Activated CD4-positive, CD25-positive, alpha-beta regulatory T cell treated with anti-CD3 and anti-CD28 coated beads, Interleukin-2, amount 50 U/mL, for 16 hours (primary cell): ENCODE results near the gene TXNL4A.

ENCODE experiments used
- DNase-seq: peaks from one replicate; pipeline ENCODE4 v3.0.0-alpha.2; 2020; ENCODE audit warnings: low read depth, low spot score

Gene TXNL4A

GRCh38 chr18:79949697-79950487, 38.5 kb downstream of the TXNL4A start:
- no peak for DNase-seq

- no peak for DNase-seq
These were observed 39.5 kb downstream of the TXNL4A start for GRCh38 chr18:79948719-79949411.

DNA sequence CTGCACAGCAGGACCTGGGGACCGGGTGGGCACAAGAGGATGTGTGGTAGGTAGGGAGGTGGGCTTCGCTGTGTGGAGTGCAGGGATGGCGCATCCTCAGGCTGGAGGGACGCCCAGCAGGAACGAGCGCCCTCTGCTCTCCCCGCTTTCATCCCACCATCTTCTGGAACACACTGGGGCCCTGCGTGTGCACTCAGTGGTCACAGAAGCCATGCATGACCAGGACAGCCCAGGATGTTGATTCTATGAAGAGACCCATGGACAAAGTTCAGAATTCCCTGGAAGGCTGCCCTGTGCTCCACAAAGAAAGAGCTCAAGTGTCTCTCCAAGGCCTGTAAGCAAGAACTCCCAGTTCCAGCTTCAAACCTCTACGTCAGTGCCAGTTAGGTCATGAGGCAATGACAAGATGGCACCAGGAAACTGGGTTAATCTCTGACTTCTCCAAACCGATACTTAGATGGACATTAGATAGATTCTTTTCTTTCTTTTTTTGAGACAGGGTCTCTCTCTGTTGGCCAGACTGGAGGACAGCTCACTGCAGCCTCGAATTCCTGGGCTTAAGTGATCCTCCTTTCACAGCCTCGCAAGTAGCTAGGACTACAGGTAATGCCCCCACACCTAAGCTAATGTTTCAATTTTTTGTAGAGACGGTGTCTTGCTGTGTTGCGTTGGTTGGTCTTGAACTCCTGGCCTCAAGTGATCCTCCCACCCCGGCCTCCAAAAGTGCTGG, 40.3 kb downstream of the TXNL4A start:
- DNase-seq = no peak

GRCh38 chr18:79947054-79947755, 41.2 kb downstream of the TXNL4A start:
- DNase-seq = no peak

GRCh38 chr18:79945118-79946042, 43.0 kb downstream of the TXNL4A start:
- DNase-seq = no peak

DNA sequence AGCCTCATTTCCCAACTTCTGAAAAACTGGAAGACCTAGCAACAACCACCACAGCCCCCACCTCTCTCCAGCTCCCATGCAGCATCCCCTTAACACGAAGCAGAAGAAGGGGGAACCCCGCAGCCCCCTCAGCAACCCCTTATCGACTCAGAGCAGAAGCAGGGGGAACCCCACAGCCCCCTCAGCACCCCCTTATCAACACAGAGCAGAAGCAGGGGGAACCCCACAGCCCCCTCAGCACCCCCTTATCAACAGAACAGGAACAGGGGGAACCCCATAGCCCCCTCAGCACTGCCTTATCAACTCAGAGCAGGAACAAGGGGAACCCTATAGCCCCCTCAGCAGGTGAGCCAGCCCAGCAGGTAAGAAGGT, 43.6 kb downstream of the TXNL4A start:
- no peak for DNase-seq

- no peak for DNase-seq
These were observed 44.1 kb downstream of the TXNL4A start for GRCh38 chr18:79944126-79944731.

DNA sequence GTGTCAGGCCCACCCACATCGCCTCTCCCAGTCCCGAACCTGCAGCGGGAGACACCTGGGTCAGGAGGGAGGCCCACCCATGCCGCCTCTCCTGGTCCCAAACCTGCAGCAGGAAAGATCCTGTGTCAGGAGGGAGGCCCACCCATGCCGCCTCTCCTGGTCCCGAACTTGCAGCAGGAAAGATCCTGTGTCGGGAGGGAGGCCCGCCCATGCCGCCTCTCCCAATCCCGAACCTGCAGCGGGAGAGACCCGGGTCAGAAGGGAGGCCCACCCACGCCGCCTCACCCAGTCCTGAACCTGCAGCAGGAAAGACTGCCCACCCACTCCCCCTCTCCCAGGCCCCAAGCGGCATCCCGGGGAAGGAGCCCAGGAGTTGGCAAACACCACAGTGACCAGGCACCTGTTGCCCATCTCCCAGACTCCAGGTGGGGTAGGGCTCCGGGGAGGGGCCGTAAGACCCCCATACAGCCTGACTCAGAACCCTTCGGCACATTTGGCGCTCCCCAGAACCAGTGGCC, 44.7 kb downstream of the TXNL4A start:
- DNase-seq = no peak

DNA sequence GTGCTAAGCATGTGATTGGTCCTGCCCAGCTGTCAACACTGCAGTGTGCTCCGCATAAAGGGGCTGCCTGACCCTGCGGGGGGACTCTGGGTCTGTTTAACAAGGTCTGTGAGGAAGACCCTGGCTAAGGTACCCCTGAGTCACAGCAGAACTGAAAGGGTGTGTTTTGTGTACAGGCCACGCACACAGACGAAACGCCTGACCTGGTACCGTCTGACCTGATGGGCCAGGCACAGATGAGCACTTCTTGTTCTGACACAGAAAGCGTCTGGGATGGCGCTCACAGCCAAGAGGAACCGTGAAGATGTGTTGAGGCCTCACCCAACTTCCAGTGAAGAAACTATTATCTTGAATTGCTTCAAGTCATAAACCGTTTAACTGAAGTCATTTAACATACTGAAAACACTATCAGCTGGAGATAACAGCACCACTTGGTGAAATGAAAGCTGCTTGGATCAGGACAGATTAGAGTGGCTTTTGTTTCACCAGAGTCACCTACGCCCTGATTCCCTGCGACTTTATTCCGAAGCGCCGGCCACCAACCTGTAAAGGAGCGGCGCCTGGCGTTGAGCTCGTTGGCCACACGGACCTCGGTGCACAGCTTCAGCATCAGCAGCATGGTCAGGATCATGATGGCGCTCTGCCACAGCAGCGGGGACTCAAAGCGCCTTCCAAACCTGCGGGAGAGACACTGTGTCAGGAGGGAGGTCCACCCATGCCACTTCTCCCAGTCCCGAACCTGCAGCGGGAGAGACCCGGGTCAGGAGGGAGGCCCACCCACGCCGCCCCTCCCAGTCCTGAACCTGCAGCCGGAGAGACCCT, 45.4 kb downstream of the TXNL4A start:
- DNase-seq = no peak

- no peak for DNase-seq
These were observed 46.2 kb downstream of the TXNL4A start for GRCh38 chr18:79942211-79942610.

- no peak for DNase-seq
These were observed 46.8 kb downstream of the TXNL4A start for GRCh38 chr18:79941473-79942119.

DNA sequence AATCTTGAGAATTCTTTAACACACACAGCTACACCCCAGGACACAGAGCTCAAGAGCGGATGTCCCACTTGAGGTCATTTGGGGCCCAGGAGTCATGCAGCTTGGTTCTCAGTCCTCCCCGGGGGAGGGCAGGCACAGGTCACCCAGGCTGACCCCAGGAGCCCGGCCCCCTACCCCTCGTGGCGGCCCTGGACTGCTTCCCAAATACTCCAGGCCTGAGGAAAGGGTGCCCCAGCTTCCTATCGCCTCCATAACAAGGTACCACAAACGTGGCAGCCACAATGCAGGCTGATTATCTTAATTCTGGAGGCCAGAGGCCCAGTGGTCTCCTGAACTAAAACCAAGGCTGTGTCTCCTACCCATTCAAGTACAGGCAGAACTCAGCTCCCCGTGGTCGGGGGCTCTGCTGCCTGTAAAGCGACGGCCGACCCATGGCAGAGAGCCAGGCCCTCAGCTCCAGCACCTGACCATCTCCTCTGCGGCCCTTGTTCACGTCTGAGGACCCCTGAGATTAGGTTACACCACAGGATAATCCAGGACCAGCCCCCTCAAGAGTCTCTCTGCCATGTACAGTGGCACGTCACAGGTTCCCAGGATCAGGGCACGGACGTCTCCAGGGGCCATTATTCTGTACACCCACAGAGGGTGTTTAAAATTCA, 47.4 kb downstream of the TXNL4A start:
- no peak for DNase-seq

DNA sequence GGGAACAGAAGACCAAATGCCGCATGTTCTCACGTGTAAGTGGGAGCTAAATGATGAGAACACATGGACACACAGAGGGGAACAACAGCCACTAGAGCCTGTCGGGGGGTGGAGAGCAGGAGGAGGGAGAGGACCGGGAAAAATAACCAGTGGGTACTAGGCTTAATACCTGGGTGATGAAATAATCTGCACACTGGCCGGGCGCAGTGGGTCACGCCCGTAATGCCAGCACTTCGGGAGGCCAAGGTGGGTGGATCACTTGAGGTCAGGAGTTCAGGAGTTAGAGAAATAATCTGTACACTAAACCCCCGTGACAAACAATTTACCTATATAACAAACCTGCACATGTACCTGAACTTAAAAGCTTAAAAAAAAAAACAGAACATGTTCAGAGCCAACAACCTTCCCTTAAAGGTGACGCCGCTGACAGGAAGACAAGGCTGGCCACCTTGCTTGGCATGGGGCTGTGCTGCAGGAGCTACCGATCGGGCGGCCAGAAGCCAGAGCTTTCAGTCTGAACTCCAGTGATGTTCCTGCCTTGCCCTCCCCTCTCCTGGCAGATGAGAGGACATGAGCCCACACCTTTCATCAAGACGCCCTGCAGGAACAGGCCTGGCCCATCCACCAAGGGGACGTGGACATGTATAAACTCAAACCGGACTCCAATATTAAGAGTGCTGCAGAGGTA, 48.1 kb downstream of the TXNL4A start:
- DNase-seq = no peak

DNA sequence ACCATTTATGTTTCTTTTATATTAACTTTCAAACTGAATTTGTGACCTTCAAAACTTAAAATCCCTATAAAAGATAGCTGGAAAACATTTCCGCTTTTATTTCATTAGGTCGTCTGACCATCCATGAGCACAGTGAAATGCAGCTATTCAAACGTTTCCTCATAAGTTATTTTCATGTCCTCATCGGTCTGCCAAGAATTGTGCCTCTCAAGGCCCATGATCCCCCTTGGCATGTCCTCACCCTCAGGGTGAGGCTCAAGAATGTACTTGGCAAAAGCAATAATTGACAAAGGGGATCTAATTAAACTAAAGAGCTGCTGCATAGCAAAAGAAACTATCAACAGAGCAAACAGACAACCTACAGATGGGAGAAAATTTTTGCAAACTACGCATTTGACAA, 49.3 kb downstream of the TXNL4A start:
- DNase-seq = no peak

DNA sequence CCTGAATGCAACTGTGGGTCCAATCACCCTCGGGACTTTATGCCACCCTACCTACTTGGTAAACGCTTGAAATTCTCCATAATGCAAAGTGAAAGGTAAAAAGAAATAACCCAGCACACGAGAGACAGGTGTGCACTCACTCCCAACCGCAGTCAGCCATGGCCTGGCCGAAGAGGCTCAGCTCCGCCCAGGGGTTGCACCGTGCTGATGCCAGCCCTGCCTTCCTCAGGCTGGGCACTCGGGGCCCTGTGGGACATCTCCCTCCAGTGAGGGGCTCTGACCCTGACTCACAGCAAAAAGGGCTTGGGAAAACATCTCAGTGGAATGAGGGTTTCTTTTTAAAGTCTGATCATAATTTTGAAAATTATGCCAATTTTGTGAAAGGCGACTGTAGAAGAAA, 50.2 kb downstream of the TXNL4A start:
- DNase-seq = no peak

DNA sequence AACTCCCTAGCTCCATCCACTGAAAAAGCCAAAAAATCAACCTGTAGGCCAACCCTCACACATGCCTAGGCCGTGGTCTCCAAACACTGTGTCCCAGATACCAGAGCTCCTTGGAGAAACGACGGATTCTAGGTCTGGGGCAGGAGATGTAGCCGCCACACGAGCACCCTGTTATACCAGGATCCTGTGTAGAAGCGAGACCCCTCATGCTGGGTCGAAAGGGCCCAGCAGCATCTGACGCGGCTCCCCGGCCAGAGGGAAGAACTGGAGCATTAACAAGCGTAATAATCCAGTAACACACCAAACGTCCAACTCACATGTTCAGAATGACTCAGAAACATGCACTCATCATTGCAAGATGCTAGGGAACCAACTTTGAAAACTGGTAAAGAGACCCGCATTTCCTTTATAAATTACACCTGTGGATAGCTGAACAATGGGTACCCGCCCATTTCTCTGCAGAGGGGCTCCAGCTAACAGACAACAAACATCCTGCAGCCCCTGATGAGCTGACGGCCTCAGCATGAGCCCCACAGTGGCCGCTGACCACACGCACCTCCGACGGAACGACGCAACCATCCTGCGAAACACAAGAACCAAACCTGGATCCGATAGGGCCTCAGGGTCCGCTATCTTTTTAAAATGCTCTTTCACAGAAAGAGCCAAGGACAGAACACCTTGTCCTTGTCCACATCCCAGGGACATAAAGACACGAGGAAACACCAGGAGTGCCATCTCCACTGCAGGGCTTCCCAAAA, 51.1 kb downstream of the TXNL4A start:
- no peak for DNase-seq

DNA sequence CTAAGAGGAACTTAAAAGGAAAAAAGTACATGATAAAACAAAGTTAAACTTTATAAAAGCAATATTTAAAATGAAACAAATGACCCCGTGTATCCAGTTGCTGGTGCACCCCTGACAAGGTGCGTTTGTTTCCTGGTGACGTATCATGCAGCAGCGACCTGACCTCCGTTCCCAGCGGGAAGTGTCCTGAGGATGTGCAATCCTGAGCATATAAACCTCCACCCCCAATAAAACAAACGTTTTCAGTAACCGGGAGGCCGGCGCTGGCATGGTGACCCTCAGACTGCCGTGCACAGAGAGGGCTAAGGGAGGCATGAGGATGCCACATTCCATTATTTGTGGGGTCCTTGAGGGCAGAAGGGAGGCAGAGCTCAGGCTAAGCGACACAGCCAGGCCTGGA, 51.7 kb downstream of the TXNL4A start:
- no peak for DNase-seq
